DMS53 treated with DMSO at 0.1 percent for 48 hours (cell line): ENCODE data around the gene ERC2.

Experiments
- DNase-seq: peaks from one replicate; lab custom pipeline; 2025; ENCODE audit not compliant: unreplicated experiment; lab: John Stamatoyannopoulos, UW

Gene ERC2

GRCh38 chr3:55805169-55805568 is 663.1 kb downstream of the ERC2 start:
- no peak for DNase-seq

DNA sequence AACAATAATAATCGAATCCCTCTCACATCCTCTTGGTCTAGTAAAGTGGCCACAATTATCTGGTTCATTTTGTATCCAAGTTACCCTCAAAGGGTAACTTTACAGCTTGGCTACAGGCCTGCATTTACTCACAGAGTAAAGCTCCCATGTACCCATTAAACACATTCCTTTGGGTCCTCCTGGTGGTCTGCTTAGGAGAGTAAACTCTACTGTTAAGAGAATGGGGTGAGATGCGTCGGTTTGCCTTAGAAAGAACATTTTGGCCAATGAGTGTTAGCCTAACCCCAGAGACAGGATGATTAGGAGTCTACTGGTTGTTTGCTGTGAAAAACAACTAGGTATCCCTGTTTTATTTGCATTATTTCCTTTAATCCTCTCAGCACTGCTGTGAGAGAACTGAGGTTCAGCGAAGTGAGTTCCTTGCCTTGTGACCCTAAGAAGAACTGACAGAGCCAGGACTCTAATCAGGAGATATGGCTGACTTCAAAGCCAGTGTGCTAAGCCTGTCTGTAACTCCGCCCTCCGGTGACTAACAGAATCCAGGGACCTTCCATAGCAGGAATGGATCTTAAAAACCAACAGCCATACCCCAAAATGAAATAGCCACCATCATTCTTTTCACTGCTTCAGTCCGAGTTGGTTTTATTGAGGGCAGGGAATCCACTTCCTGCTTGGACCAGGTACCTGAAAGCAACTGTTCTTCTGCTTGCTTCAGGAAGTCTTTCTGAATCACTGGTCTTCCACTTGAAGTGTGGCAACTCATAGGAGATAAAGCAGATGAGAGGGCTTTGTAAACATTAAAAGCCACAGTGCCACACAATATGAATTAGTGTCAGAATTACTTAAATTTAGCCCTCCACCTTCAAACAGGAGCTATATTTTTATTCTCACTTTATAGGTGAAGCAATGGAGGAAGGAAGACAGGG is 663.8 kb downstream of the ERC2 start:
- no peak for DNase-seq

DNA sequence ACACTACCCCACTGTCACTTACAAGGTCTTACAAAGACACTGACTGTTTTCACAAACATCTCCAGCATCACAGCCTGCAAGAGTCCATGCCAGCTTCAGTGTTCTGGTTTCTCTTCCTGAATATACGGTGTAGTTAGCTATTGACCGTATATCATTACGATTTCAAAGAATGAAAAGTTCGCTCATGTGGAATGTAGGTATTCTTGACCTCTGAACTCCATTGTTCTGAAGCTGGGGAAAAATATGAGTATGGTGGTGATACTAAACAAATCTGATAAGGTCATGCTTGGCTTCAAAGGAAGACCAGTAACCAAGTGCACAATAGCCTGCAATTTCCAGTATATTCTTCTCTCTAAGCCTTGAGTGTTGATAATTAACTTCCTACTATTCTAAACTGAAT is 665.5 kb downstream of the ERC2 start:
- DNase-seq: no peak

GRCh38 chr3:55801676-55802075 is 666.6 kb downstream of the ERC2 start:
- DNase-seq: no peak

DNA sequence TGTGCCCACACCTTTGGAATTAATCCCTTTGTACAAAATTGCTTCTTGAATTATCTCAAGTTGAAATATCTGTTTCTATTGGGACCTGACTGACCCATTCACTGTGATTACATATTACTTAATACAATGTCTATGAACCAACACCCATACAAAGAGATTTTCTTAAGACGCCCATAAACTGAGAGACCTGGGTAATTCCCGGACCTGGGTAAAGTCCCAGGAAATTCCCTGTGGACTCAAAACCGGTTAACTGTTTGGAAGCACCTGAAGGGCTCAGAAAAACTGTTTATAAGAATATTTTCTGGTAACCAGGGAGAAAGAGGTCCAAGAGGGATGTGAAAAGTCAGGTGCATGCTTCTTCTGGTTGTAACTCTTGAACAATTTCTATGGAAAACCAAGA is 667.2 kb downstream of the ERC2 start:
- no peak for DNase-seq

DNA sequence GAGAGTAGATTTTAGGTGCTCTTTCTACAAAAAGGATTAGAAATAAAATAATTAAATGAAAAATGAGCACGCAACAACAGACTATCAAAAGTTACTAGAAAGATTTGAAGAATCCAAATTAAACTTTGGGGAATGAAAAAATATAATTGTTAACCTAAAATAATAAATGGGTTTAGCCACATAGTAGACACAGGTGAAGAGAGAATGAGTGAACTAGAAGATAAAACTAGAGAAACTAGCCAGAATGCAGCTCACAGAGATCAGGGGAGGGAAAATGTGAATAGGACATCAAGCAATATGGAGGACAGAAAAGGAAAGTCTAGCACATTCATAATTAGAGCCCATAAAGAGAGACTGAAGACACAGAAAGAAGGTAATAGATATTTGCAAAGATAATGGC is 670.5 kb downstream of the ERC2 start:
- DNase-seq: no peak

GRCh38 chr3:55797084-55797483 is 671.2 kb downstream of the ERC2 start:
- DNase-seq: no peak

GRCh38 chr3:55796533-55796932 is 671.7 kb downstream of the ERC2 start:
- DNase-seq: no peak

DNA sequence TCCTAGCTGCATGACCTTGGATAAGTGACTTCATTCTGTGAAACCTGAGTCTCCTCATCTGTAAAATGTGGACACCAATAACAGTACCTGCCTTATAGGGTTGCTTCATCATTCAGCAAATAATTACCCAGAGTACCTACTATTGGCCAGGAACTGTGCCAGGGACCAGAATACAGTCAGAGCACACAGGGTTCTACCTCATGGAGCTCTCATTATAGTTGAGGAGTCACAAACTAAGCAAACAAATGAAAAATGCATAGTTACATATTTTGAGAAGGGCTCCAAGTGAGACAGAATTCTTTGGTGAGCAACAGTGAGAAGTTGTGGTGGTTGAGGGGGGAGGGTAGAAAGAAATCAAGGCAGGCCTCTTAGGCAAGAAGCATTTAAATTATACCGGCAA is 672.5 kb downstream of the ERC2 start:
- DNase-seq: no peak

DNA sequence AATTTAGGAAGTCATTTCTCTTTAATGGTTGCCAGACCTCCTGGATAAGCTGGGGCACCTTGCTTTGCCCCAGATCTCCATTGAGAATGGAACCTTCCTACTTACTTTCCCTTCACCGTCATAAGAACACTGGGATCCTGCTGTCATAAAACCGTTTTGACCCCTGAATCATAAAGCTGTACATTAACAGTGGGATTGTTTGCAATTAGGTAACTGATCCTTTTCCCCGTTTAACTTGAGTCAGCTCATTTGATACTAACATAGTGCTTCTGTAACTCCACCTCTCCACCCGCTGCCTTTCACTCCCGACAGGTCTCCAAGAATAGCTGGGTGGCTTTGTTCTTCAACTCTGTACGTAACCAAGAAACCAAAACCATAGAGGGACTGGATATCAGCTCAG is 673.0 kb downstream of the ERC2 start:
- DNase-seq: no peak

DNA sequence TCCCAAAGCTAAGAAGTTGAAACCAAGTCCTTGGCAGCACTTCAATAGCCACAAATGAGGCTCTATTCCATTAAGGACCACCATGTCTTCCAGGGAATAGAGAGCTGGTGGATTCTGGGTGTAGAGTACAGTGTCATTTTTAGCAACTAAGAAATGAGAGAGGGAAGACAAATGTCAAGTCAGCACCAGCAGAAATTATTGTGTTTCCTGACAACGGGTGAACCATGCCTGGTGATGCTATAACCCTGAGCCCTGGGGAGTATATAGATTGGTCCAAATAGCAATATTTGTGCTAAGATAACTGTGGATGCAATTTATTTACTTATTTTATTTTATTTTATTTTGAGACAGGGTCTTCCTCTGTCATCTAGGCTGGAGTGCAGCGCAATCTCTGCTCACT is 675.5 kb downstream of the ERC2 start:
- DNase-seq: no peak

- DNase-seq: no peak
These were observed 676.3 kb downstream of the ERC2 start for GRCh38 chr3:55792009-55792408.

DNA sequence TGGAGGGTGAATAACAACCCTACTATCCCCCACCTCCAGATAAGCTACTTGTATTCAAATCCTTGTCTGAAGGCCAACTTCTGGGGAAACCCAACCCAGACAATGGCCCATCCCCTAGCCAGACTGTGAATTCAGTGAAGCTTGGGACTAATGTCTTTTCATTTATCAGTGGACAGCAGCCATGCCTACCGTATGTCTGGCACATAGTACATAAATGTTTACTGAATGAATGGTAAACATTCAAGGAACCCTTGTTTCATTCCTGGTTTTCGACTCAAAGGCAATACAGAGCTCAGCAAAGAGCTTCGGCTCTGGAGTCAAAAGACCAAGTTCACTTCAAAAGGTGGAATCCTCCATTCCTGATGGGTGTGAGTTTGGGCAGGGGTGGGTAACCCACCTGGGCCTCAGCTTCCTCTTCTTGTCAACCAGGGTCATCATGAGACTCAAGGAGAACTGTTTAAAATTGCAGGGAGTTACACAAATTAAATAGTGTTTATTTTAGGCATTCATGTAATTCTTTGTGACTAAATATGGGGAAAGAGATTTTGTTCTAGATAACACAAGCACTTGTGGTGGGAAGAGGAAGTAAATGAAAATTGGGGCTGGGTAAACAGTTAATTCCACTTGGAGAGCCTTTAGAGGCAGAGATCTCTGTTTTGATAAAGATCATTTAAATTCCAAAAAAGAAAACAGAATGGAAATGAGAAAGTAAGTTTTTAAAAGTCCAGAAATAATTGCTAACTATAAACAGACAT is 677.5 kb downstream of the ERC2 start:
- DNase-seq: no peak

DNA sequence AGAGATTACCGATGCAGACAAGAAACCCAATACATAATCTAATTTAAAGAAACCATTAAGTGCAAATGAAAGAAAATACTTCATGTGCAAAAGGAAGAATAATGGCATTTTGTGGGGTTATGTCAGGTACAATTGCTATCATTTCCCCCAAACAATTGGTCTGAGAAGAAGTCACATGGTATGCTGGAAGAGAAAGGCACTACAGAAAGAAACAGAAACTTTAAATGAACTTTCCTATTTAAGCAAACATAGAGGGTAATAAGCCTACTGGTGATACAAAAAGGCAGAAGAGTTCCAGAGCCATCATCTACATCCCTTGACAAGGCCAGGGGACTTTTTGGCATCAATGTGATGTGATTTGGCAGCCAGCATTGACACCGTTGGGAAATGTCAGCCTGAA is 678.8 kb downstream of the ERC2 start:
- no peak for DNase-seq

GRCh38 chr3:55782807-55783206 is 685.5 kb downstream of the ERC2 start:
- DNase-seq: no peak

DNA sequence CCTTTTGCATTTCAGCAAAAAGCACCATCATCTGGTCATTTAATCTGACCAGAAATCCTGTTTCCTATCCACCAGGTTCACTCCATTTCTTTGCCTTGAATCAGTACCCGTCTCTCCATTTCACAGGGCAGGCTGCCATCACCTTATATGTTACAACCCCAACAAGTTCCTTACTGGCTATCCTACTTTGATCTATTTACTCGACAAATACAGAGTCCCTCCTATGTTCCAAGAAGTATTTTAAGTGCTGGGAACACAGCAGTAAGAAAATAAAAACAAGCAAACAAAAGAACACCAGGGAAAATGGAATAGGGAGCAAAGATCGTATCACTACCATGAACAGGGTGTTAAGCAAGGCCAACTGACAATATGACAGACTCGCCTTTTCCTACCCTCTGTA is 685.9 kb downstream of the ERC2 start:
- DNase-seq: no peak

DNA sequence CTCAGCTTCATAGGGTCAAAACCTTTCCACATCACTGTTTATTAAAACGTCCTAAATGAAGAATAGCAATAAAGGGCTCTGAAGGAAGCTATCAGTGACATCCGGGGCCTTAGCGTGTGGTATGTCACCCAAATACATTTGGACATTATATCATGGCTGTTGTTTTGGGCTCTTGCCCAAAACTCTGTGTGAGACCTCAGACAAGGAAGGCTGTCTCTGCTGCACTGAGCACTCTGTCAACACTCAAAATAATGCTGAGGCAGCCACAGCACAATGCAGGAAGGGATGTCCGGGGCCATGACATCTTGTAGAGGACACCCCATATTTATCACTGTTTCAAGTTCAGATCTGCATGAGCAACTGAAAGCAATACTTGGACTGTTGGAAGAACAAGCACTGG is 687.4 kb downstream of the ERC2 start:
- DNase-seq: no peak

- DNase-seq: no peak
These were observed 688.7 kb downstream of the ERC2 start for GRCh38 chr3:55779543-55779942.

GRCh38 chr3:55775366-55776154 is 692.7 kb downstream of the ERC2 start:
- DNase-seq: no peak

DNA sequence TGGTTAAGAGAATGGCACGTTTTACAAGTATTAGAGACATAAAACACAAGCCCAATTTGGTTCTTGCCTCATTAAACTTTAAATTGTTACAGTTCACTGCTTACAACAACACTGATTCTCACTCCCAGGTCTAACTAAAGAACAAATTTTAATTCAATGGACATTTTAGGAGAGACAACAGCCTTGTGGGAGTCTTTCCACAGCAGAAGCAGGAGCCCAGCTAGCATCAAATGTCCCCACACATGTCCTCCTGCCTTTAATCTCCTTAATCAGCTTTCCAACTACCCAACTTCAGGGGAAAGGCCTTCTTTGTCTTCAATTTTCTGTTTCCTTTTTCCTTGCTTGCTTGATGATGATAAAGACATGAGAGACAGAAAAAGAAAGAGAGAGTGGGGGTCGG is 693.4 kb downstream of the ERC2 start:
- DNase-seq: no peak

DNA sequence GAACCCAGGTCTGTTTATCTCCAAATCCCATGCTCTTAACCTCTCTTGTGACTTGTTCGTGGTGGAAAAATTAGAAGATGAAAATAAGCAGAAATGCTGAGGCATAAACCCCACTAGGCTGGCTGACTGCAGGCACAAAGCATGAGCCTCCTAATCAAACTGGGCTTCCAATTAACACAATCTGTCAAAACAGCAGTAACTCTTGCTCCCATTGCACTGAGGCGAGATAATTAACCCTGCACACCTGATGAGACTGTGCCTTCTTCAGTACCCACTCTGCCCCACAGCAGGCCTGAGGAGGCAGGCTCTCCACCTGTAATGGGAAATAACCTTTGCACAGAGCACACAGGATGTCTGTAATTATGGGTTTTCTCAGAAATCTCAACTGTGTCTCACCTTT is 696.8 kb downstream of the ERC2 start:
- DNase-seq: no peak

- DNase-seq: no peak
These were observed 698.2 kb downstream of the ERC2 start for GRCh38 chr3:55770077-55770476.
